Panc1 (cell line): ENCODE results near the gene CLSTN2. TPM values are rescaled to one million over a fixed set of nuclear protein-coding genes. Genes with fewer than 3 reads are reported as not detected.

Source experiments
- ATAC-seq: fragments of 200-7000 bp; cut with Tn5 transposase; 2 replicates; pipeline ENCODE4 v1.9.1; 2020; ENCODE audit warnings: mild to moderate bottlenecking, moderate library complexity
- BruUV-seq: library from RNA; stranded (reverse); fragments of 400-500 nt; replicated peaks from 2 replicates; lab custom pipeline; 2021; lab: Mats Ljungman, UMichigan
- CTCF ChIA-PET: fragments of 300-600 bp; sonication (Branson Sonifier 250); formaldehyde crosslinking; loops from one replicate; lab custom pipeline; 2022; ENCODE audit warnings: antibody characterized with exemption; lab: Charles Lee
- POLR2A ChIA-PET: fragments of 300-600 bp; sonication (Branson Sonifier 250); formaldehyde crosslinking; loops from one replicate; lab custom pipeline; 2022; ENCODE audit warnings: antibody characterized with exemption; lab: Charles Lee
- DNase-seq: peaks from one replicate; pipeline ENCODE4 v3.0.0-alpha.2; 2010; ENCODE audit warnings: low read depth, low spot score
- H3K27ac ChIP-seq: 2 replicates; pipeline ENCODE4 v1.5.1; 2011; ENCODE audit warnings: mild to moderate bottlenecking, low read length, inconsistent platforms
- H3K27me3 ChIP-seq: fragments of 200-500 bp; sonication (Bioruptor generic); 2 replicates; pipeline ENCODE4 v1.6.0; 2014; ENCODE audit warnings: low read length, inconsistent platforms; ENCODE audit not compliant: control insufficient read depth, insufficient read depth
- H3K36me3 ChIP-seq: fragments of 200-500 bp; sonication (Bioruptor generic); 2 replicates; pipeline ENCODE4 v1.5.1; 2014; ENCODE audit warnings: inconsistent platforms, mild to moderate bottlenecking, low read length, moderate library complexity; ENCODE audit not compliant: control insufficient read depth, insufficient read depth
- H3K4me1 ChIP-seq: 2 replicates; pipeline ENCODE4 v1.5.1; 2011; ENCODE audit warnings: inconsistent platforms, mild to moderate bottlenecking, low read length, moderate library complexity; ENCODE audit not compliant: control insufficient read depth, insufficient read depth
- H3K4me3 ChIP-seq, 2 experiments: 2 replicates each; pipeline ENCODE4 v1.5.1; 2011 to 2012; ENCODE audit warnings: low read depth in 2 of 2, low read length in 2 of 2, mild to moderate bottlenecking in 2 of 2, inconsistent platforms in 1 of 2, moderate library complexity in 1 of 2
- H3K9me3 ChIP-seq: fragments of 200-500 bp; sonication (Bioruptor generic); 2 replicates; pipeline ENCODE4 v1.5.1; 2014; ENCODE audit warnings: low read depth, mild to moderate bottlenecking, inconsistent platforms, low read length, moderate library complexity; ENCODE audit not compliant: control insufficient read depth, insufficient read depth
- POLR2AphosphoS5 ChIP-seq: IDR thresholded peaks from 2 replicates; pipeline ENCODE4 v1.6.1; 2012; ENCODE audit warnings: mild to moderate bottlenecking, low read depth, low read length, moderate library complexity
- SIN3A ChIP-seq: IDR thresholded peaks from 2 replicates; pipeline ENCODE4 v1.6.1; 2012; ENCODE audit warnings: low read depth, mild to moderate bottlenecking, low read length, moderate library complexity, borderline replicate concordance; ENCODE audit not compliant: insufficient read depth
- TCF7L2 ChIP-seq: IDR thresholded peaks from 2 replicates; pipeline ENCODE4 v1.6.1; 2011; ENCODE audit warnings: mild to moderate bottlenecking, low read depth, low read length, inconsistent platforms
- in situ Hi-C: cut with HindIII; loops from 2 replicates; pipeline ENCODE4 v1.10.0; 2016; ENCODE audit warnings: low sequenced_read_pairs, low pct_unique_long_range_greater_than_20kb
- intact Hi-C: fragments of 100-400 bp; cut with micrococcal nuclease; formaldehyde crosslinking; loops from one replicate; pipeline ENCODE4 v1.10.0; 2022; ENCODE audit not compliant: unreplicated experiment
- total RNA-seq: library from RNA; stranded (reverse); gene quantifications from one replicate; pipeline ENCODE4 v1.2.1, GENCODE V29; 2021; ENCODE audit not compliant: unreplicated experiment
- TF ChIP-seq, protein P1 (sequence below), 2 experiments: IDR thresholded peaks; 2 replicates each; pipeline ENCODE4 v1.6.1; 2011 to 2012; ENCODE audit warnings: low read depth in 2 of 2, control low read depth in 1 of 2, low read length in 1 of 2, mild to moderate bottlenecking in 1 of 2, moderate library complexity in 1 of 2; ENCODE audit not compliant: insufficient read depth in 1 of 2
- TF ChIP-seq, protein P2 (sequence below): fragments of 450-650 bp; IDR thresholded peaks from 2 replicates; pipeline ENCODE4 v1.5.1; 2017; ENCODE audit warnings: mild to moderate bottlenecking

The CLSTN2 gene
- total RNA-seq, 1 experiment from 2014 or later, result 0.03 TPM

DNA sequence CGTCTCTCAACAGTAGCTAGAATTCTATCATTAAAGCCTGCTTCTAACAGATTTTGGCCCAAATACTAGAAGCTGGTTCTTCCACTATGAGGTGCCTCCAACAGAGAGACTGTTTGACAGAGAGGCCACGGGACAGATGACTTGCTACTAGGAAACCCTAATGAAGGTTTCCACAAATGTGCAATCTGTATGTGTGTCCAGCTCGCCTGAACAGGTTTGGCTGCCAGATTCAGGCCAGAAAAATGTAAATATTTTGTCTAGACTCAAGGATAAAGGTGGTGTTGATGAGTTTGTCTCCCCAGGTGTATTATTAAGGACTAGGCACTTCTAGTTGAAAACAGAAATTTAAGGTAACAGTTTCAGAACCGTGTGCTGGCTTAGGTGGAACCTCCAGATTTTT is 651.3 kb downstream of the CLSTN2 start:
- DNase-seq (no peak), ATAC-seq (no peak)
- in situ Hi-C loops (no loop called here), intact Hi-C loops (no loop called here)
- H3K27ac ChIP-seq, result no peak overlapping the region
- H3K27me3 ChIP-seq, result peaks cover 8% of the 10 kb centered on the region; the same call in 1 of the 2 replicates
- TF ChIP-seq, protein P1, sequence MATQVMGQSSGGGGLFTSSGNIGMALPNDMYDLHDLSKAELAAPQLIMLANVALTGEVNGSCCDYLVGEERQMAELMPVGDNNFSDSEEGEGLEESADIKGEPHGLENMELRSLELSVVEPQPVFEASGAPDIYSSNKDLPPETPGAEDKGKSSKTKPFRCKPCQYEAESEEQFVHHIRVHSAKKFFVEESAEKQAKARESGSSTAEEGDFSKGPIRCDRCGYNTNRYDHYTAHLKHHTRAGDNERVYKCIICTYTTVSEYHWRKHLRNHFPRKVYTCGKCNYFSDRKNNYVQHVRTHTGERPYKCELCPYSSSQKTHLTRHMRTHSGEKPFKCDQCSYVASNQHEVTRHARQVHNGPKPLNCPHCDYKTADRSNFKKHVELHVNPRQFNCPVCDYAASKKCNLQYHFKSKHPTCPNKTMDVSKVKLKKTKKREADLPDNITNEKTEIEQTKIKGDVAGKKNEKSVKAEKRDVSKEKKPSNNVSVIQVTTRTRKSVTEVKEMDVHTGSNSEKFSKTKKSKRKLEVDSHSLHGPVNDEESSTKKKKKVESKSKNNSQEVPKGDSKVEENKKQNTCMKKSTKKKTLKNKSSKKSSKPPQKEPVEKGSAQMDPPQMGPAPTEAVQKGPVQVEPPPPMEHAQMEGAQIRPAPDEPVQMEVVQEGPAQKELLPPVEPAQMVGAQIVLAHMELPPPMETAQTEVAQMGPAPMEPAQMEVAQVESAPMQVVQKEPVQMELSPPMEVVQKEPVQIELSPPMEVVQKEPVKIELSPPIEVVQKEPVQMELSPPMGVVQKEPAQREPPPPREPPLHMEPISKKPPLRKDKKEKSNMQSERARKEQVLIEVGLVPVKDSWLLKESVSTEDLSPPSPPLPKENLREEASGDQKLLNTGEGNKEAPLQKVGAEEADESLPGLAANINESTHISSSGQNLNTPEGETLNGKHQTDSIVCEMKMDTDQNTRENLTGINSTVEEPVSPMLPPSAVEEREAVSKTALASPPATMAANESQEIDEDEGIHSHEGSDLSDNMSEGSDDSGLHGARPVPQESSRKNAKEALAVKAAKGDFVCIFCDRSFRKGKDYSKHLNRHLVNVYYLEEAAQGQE (IDR thresholded peaks at IDR 0.05; ENCODE audit: insufficient read depth in 1 of 2, low read depth in 2 of 2, low read length in 1 of 2), result no peak
- no TSS peak for BruUV-seq
- no peaks in the 10 kb centered on the region for H3K4me1 ChIP-seq
- no peak overlapping the region for H3K4me3 ChIP-seq
- POLR2A ChIA-PET, result no interaction called here
- H3K36me3 ChIP-seq, result no peaks in the 10 kb centered on the region
- no peaks in the 10 kb centered on the region for H3K9me3 ChIP-seq
- CTCF ChIA-PET, result no interaction called here

DNA sequence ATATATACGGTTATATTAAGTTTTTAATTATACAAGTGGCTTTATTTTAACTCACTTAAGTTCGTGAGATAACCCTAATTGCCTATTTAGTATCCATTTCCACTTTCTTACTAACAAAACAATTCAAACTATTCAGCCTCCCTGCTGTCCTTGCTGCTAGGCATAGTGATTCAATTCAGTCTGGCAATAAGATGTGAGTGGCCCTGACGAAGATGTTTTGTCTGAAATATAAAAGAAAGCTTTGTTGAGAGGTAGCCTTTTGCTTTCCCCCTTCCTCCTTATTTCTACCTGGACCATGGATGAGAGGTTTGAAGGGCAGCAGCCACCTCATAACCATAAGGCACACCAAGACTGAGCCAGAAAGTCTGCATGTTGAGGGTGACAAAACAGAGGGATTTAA is 653.6 kb downstream of the CLSTN2 start:
- in situ Hi-C loops (no loop called here), intact Hi-C loops (no loop called here)
- ChIA-PET CTCF (no interaction called here), POLR2A (no interaction called here)
- no TSS peak for BruUV-seq
- no peak for ATAC-seq
- Histone ChIP-seq H3K27ac (no peak overlapping the region), H3K4me1 (no peaks in the 10 kb centered on the region), H3K4me3 (no peak overlapping the region), H3K9me3 (no peaks in the 10 kb centered on the region), H3K27me3 (peaks cover 8% of the 10 kb centered on the region; the same call in 1 of the 2 replicates), H3K36me3 (no peaks in the 10 kb centered on the region)
- DNase-seq, result no peak
- TF ChIP-seq, protein P2, sequence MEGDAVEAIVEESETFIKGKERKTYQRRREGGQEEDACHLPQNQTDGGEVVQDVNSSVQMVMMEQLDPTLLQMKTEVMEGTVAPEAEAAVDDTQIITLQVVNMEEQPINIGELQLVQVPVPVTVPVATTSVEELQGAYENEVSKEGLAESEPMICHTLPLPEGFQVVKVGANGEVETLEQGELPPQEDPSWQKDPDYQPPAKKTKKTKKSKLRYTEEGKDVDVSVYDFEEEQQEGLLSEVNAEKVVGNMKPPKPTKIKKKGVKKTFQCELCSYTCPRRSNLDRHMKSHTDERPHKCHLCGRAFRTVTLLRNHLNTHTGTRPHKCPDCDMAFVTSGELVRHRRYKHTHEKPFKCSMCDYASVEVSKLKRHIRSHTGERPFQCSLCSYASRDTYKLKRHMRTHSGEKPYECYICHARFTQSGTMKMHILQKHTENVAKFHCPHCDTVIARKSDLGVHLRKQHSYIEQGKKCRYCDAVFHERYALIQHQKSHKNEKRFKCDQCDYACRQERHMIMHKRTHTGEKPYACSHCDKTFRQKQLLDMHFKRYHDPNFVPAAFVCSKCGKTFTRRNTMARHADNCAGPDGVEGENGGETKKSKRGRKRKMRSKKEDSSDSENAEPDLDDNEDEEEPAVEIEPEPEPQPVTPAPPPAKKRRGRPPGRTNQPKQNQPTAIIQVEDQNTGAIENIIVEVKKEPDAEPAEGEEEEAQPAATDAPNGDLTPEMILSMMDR, result no peak
- TF ChIP-seq, protein P1 (IDR thresholded peaks at IDR 0.05; ENCODE audit: insufficient read depth in 1 of 2, low read depth in 2 of 2, low read length in 1 of 2), result no peak
- TF ChIP-seq SIN3A (no peak), POLR2AphosphoS5 (no peak), TCF7L2 (no peak)
